Skeletal muscle tissue (tissue), 4 donors: ENCODE results near the gene PPP1R13B. TPM values are rescaled to one million over a fixed set of nuclear protein-coding genes. Genes with fewer than 3 reads are reported as not detected.

Source experiments
- H3K27ac ChIP-seq: one replicate; pipeline ENCODE4 v1.7.0; 2013; ENCODE audit warnings: mild to moderate bottlenecking, low read depth, low read length, inconsistent platforms
- H3K27me3 ChIP-seq, 3 donors: one replicate each; pipeline ENCODE4 v1.7.0; 2013; ENCODE audit warnings: low read length in 3 of 3; ENCODE audit not compliant: control insufficient read depth in 3 of 3, insufficient read depth in 3 of 3
- H3K36me3 ChIP-seq, 3 donors: one replicate each; pipeline ENCODE4 v1.7.0; 2013; ENCODE audit warnings: low read length in 3 of 3; ENCODE audit not compliant: control insufficient read depth in 3 of 3, insufficient read depth in 3 of 3
- H3K4me1 ChIP-seq, 3 donors: one replicate each; pipeline ENCODE4 v1.7.0; 2013; ENCODE audit warnings: low read length in 3 of 3, mild to moderate bottlenecking in 3 of 3; ENCODE audit not compliant: control insufficient read depth in 3 of 3, insufficient read depth in 3 of 3
- H3K4me3 ChIP-seq, 3 donors: one replicate each; pipeline ENCODE4 v1.7.0; 2013; ENCODE audit warnings: low read length in 3 of 3
- H3K9ac ChIP-seq, 3 donors: one replicate each; pipeline ENCODE4 v1.7.0; 2013; ENCODE audit warnings: low read length in 3 of 3, mild to moderate bottlenecking in 3 of 3, moderate library complexity in 2 of 3, low read depth in 1 of 3
- H3K9me3 ChIP-seq, 3 donors: one replicate each; pipeline ENCODE4 v1.7.0; 2013; ENCODE audit warnings: low read length in 3 of 3; ENCODE audit not compliant: control insufficient read depth in 3 of 3
- total RNA-seq: library from RNA; depleted of rRNA; stranded (reverse); fragments of >200 nt; gene quantifications from one replicate; pipeline ENCODE4 v1.2.3, GENCODE V29; 2014
- donor health status: Osteomylitis.

PPP1R13B gene
- total RNA-seq, 1 donor from 2014 or later = 4.7 TPM

DNA sequence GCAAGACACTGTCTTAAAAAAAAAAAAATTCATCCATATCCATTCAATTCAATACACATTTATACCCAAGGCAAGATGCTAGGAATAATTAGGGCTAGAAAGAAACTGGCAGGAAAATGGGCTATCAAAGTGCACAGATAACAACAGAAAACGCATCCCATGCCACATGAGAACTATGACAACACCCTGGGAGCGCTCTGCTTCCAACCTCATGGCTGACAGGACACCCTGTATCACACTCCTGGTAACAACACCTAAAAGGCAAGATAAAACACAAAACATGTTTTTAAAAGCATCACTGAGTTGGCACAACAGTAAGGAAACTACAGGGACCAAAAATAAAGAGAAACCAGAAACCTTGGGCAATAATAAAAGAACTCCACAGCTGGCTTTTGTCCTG, 76.9 kb downstream of the PPP1R13B start:
- Histone ChIP-seq H3K9ac (no peak overlapping the region), H3K27me3 (no peaks in the 10 kb centered on the region), H3K9me3 (no peaks in the 10 kb centered on the region), H3K4me3 (no peak overlapping the region), H3K4me1 (peaks cover 0 to 2% (median 0%) of the 10 kb centered on the region in 3 donors), H3K36me3 (no peaks in the 10 kb centered on the region), H3K27ac (no peak overlapping the region)

- no peaks in the 10 kb centered on the region for H3K27me3 ChIP-seq
- no peaks in the 10 kb centered on the region for H3K4me1 ChIP-seq
- no peak overlapping the region for H3K9ac ChIP-seq
- H3K4me3 ChIP-seq = no peak overlapping the region
- peaks cover 0 to 4% (median 3%) of the 10 kb centered on the region in 3 donors for H3K36me3 ChIP-seq
- H3K27ac ChIP-seq = no peak overlapping the region
- no peaks in the 10 kb centered on the region for H3K9me3 ChIP-seq
These were observed 80.0 kb downstream of the PPP1R13B start for GRCh38 chr14:103767336-103767894.

DNA sequence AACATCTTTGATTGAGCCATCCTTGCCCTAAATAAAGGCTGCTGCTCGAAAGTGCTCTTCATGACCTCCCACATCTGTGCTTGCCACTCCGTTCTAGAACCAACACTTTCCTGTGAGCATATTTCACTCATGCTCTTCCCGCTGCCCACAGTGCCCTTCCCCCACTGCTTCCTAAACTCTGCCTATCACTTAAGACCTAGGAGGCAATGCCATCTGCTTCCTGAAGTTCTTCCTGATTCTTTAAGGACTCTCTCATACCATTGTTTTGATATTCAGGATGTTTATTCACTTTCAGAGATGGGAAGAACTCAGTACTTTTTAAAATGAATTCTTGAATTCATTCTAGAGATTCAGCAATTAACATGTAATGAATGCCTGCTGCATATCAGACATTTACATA, 81.8 kb downstream of the PPP1R13B start:
- H3K27ac ChIP-seq = no peak overlapping the region
- no peak overlapping the region for H3K4me3 ChIP-seq
- H3K9ac ChIP-seq = no peak overlapping the region
- no peaks in the 10 kb centered on the region for H3K27me3 ChIP-seq
- peaks cover 0 to 4% (median 3%) of the 10 kb centered on the region in 3 donors for H3K36me3 ChIP-seq
- no peaks in the 10 kb centered on the region for H3K4me1 ChIP-seq
- no peaks in the 10 kb centered on the region for H3K9me3 ChIP-seq

- Histone ChIP-seq H3K27me3 (no peaks in the 10 kb centered on the region), H3K9me3 (no peaks in the 10 kb centered on the region), H3K27ac (no peak overlapping the region), H3K4me3 (no peak overlapping the region), H3K36me3 (peaks cover 0 to 4% (median 3%) of the 10 kb centered on the region in 3 donors), H3K9ac (no peak overlapping the region), H3K4me1 (no peaks in the 10 kb centered on the region)
These were observed 83.5 kb downstream of the PPP1R13B start for GRCh38 chr14:103763730-103764488.

GRCh38 chr14:103762541-103762940, 84.8 kb downstream of the PPP1R13B start:
- H3K4me3 ChIP-seq = no peak overlapping the region
- H3K36me3 ChIP-seq = peaks cover 0 to 4% (median 3%) of the 10 kb centered on the region in 3 donors
- H3K27me3 ChIP-seq = no peaks in the 10 kb centered on the region
- H3K9me3 ChIP-seq = no peaks in the 10 kb centered on the region
- H3K9ac ChIP-seq = no peak overlapping the region
- no peak overlapping the region for H3K27ac ChIP-seq
- H3K4me1 ChIP-seq = no peaks in the 10 kb centered on the region

DNA sequence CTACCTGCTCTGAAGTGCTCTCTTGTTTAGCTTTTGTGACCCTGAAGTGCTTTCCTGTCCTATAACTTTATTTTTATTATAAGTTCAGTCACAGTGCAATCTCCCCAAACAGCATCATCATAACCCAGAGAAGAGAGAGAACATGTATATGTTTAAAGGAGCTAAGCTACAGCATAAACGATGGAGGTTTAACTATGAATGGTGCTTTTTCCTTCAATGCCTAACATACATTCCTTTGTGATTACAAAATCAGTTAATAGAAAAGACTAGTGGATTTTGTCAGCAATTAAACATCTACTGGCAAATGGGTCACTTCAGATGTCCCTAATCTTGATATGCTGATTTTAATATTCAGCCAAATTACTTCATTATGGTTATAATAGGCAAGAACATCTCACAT, 85.3 kb downstream of the PPP1R13B start:
- no peak overlapping the region for H3K4me3 ChIP-seq
- H3K27me3 ChIP-seq = no peaks in the 10 kb centered on the region
- no peak overlapping the region for H3K27ac ChIP-seq
- H3K36me3 ChIP-seq = peaks cover 0 to 4% (median 3%) of the 10 kb centered on the region in 3 donors
- H3K9ac ChIP-seq = no peak overlapping the region
- no peaks in the 10 kb centered on the region for H3K9me3 ChIP-seq
- no peaks in the 10 kb centered on the region for H3K4me1 ChIP-seq

- H3K4me3 ChIP-seq = no peak overlapping the region
- peaks cover 0 to 7% (median 0%) of the 10 kb centered on the region in 3 donors for H3K36me3 ChIP-seq
- H3K4me1 ChIP-seq = no peaks in the 10 kb centered on the region
- no peak overlapping the region for H3K27ac ChIP-seq
- no peak overlapping the region for H3K9ac ChIP-seq
- no peaks in the 10 kb centered on the region for H3K9me3 ChIP-seq
- H3K27me3 ChIP-seq = no peaks in the 10 kb centered on the region
These were observed 89.2 kb downstream of the PPP1R13B start for GRCh38 chr14:103758059-103758776.

GRCh38 chr14:103755060-103755459, 92.3 kb downstream of the PPP1R13B start:
- H3K36me3 ChIP-seq = peaks cover 0 to 7% (median 2%) of the 10 kb centered on the region in 3 donors
- no peaks in the 10 kb centered on the region for H3K4me1 ChIP-seq
- H3K4me3 ChIP-seq = no peak overlapping the region
- H3K27me3 ChIP-seq = no peaks in the 10 kb centered on the region
- no peak overlapping the region for H3K9ac ChIP-seq
- no peaks in the 10 kb centered on the region for H3K9me3 ChIP-seq
- H3K27ac ChIP-seq = no peak overlapping the region

GRCh38 chr14:103753774-103754173, 93.6 kb downstream of the PPP1R13B start:
- Histone ChIP-seq H3K9ac (no peak overlapping the region), H3K36me3 (peaks cover 2 to 11% (median 5%) of the 10 kb centered on the region in 3 donors), H3K4me3 (no peak overlapping the region), H3K4me1 (no peaks in the 10 kb centered on the region), H3K27ac (no peak overlapping the region), H3K27me3 (no peaks in the 10 kb centered on the region), H3K9me3 (no peaks in the 10 kb centered on the region)

- H3K27me3 ChIP-seq = no peaks in the 10 kb centered on the region
- no peak overlapping the region for H3K9ac ChIP-seq
- no peaks in the 10 kb centered on the region for H3K9me3 ChIP-seq
- H3K27ac ChIP-seq = no peak overlapping the region
- H3K4me1 ChIP-seq = no peaks in the 10 kb centered on the region
- H3K36me3 ChIP-seq = peaks cover 9 to 21% (median 20%) of the 10 kb centered on the region in 3 donors
- H3K4me3 ChIP-seq = no peak overlapping the region
These were observed 97.5 kb downstream of the PPP1R13B start for GRCh38 chr14:103749860-103750259.
